Osteoblast (primary cell): ENCODE results near the gene RNASEH2A. TPM values are rescaled to one million over a fixed set of nuclear protein-coding genes. Genes with fewer than 3 reads are reported as not detected.

Experiments
- DNase-seq: peaks from one replicate; pipeline ENCODE4 v3.0.0; 2011; ENCODE audit warnings: low spot score, mixed read lengths; ENCODE audit not compliant: insufficient read length; ENCODE audit errors: missing footprints
- H2AFZ ChIP-seq: 2 replicates; pipeline ENCODE4 v1.6.0; 2011; ENCODE audit warnings: mild to moderate bottlenecking, low read length
- H3K27ac ChIP-seq: 2 replicates; pipeline ENCODE4 v1.5.1; 2011; ENCODE audit warnings: mild to moderate bottlenecking, low read depth, low read length, moderate library complexity
- H3K27me3 ChIP-seq: 2 replicates; pipeline ENCODE4 v1.6.0; 2012; ENCODE audit warnings: mild to moderate bottlenecking, control low read depth, inconsistent platforms, low read length, moderate library complexity; ENCODE audit not compliant: insufficient read depth
- H3K36me3 ChIP-seq: 2 replicates; pipeline ENCODE4 v1.5.1; 2011; ENCODE audit warnings: mild to moderate bottlenecking, low read length, control low read depth, moderate library complexity; ENCODE audit not compliant: insufficient read depth
- H3K4me1 ChIP-seq: 2 replicates; pipeline ENCODE4 v1.5.1; 2011; ENCODE audit warnings: mild to moderate bottlenecking, low read length, control low read depth, moderate library complexity; ENCODE audit not compliant: insufficient read depth
- H3K4me2 ChIP-seq: 2 replicates; pipeline ENCODE4 v1.6.0; 2011; ENCODE audit warnings: mild to moderate bottlenecking, low read length; ENCODE audit not compliant: insufficient read depth
- H3K4me3 ChIP-seq: fragments of 200-600 bp; sonication (generic); 3 replicates; pipeline ENCODE4 v1.5.1; 2012; ENCODE audit warnings: mild to moderate bottlenecking, low read length, inconsistent platforms; ENCODE audit not compliant: insufficient read depth
- H3K79me2 ChIP-seq: 2 replicates; pipeline ENCODE4 v1.6.0; 2012; ENCODE audit warnings: mild to moderate bottlenecking, low read length, control low read depth, inconsistent platforms; ENCODE audit not compliant: insufficient read depth
- H3K9me3 ChIP-seq: 2 replicates; pipeline ENCODE4 v1.5.1; 2011; ENCODE audit warnings: low read depth, low read length, control low read depth
- H4K20me1 ChIP-seq: 2 replicates; pipeline ENCODE4 v1.6.0; 2012; ENCODE audit warnings: mild to moderate bottlenecking, low read length, control low read depth; ENCODE audit not compliant: insufficient read depth
- CTCF ChIP-seq: IDR thresholded peaks from 2 replicates; pipeline ENCODE4 v1.5.1; 2011; ENCODE audit warnings: mild to moderate bottlenecking, low read depth, low read length, moderate library complexity; ENCODE audit errors: extremely low read depth
- total RNA-seq: library from RNA; depleted of rRNA; stranded (reverse); fragments of >200 nt; gene quantifications from 2 replicates; pipeline ENCODE4 v1.2.3, GENCODE V29; 2012

The RNASEH2A gene
- total RNA-seq, 1 donor, result 7.6 TPM

DNA sequence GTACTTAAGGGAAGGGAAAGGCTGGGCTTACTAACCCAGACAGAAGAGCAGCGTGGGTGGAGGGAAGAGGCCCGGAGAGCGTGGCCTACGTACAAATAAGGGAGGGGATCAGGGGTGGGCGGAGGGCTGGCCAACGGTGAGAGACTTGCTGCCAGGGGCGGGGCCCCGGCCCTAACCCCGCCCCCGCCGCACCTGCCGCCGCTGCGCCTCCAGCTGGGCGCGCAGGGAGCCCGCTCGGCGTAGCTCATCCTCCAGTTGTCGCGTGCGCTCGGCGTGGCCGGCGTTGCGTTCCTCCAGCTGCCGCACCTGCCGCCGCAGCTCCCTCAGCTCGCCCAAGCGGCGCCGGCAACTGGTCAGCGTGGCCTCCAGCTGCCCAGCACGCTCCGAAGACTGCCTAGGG lies 36.7 kb upstream of the RNASEH2A start:
- Histone ChIP-seq H3K4me1 (peaks cover 12% of the 10 kb centered on the region), H3K4me2 (no peak overlapping the region), H3K4me3 (no peak overlapping the region), H3K27me3 (no peaks in the 10 kb centered on the region), H3K36me3 (no peaks in the 10 kb centered on the region), H3K9me3 (no peaks in the 10 kb centered on the region), H4K20me1 (no peaks in the 10 kb centered on the region), H2AFZ (no peak overlapping the region), H3K27ac (no peak overlapping the region), H3K79me2 (no peaks in the 10 kb centered on the region)
- TF ChIP-seq CTCF, result no peak
- DNase-seq, result peak; percentile 29

DNA sequence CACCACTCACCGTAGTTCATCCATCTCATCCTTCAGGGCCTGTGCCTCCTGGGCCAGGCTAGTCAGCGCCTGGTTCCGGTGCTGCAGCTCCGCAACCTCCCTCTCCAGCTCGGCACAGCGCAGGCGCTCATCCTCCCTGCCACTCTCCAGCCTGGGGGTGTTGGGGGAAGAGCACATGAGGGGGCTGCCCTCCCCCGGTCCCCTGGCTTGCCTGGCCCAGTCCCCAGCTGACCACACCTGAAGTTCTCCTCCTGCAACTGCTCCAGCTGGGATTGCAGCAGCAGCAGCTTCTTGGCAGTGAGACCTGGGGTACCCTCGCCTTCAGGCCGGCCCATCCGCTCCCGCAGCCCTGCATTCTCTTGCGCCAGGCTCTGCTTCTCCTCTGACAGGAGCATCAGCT lies 35.5 kb upstream of the RNASEH2A start:
- H3K9me3 ChIP-seq, result no peaks in the 10 kb centered on the region
- no peaks in the 10 kb centered on the region for H4K20me1 ChIP-seq
- peaks cover 17% of the 10 kb centered on the region for H3K4me1 ChIP-seq
- no peaks in the 10 kb centered on the region for H3K27me3 ChIP-seq
- H2AFZ ChIP-seq, result no peak overlapping the region
- H3K36me3 ChIP-seq, result no peaks in the 10 kb centered on the region
- no peaks in the 10 kb centered on the region for H3K79me2 ChIP-seq
- no peak overlapping the region for H3K27ac ChIP-seq
- H3K4me2 ChIP-seq, result no peak overlapping the region
- H3K4me3 ChIP-seq, result no peak overlapping the region
- no peak for TF ChIP-seq CTCF
- peak; percentile 50 for DNase-seq

GRCh38 chr19:12772323-12772722 lies 34.1 kb upstream of the RNASEH2A start:
- DNase-seq, result peak; percentile 76
- no peak for TF ChIP-seq CTCF
- Histone ChIP-seq H2AFZ (no peak overlapping the region), H3K9me3 (no peaks in the 10 kb centered on the region), H3K27ac (no peak overlapping the region), H3K79me2 (no peaks in the 10 kb centered on the region), H3K36me3 (no peaks in the 10 kb centered on the region), H3K4me2 (no peak overlapping the region), H3K4me1 (peaks cover 19% of the 10 kb centered on the region), H4K20me1 (no peaks in the 10 kb centered on the region), H3K27me3 (no peaks in the 10 kb centered on the region), H3K4me3 (no peak overlapping the region)

DNA sequence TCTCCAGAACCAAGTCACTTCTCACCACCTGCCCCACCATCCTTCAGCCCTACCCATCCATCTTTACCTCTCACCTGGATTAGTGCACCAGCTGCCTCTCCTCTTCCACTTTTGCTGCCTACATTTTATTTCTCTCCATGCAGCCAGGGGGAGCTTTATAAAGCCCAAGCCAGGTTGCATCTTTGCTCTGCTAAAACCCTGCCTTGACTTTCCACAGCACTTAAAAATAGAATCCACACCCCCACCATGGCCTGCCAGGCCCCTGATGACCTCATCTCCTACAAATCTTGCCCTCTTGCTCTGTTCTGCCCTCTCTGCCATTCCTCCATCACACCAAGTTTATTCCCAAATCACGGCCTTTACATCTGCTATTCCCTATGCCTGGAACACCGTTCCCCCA lies 32.8 kb upstream of the RNASEH2A start:
- Histone ChIP-seq H3K4me1 (peaks cover 23% of the 10 kb centered on the region), H4K20me1 (no peaks in the 10 kb centered on the region), H2AFZ (no peak overlapping the region), H3K36me3 (no peaks in the 10 kb centered on the region), H3K79me2 (no peaks in the 10 kb centered on the region), H3K9me3 (no peaks in the 10 kb centered on the region), H3K4me3 (no peak overlapping the region), H3K4me2 (no peak overlapping the region), H3K27ac (no peak overlapping the region), H3K27me3 (no peaks in the 10 kb centered on the region)
- peak; percentile 95 for DNase-seq
- peak; percentile 54 for TF ChIP-seq CTCF
